GM10248 (cell line): Measurements from ENCODE around the gene CDH22.

Experiments used
- CTCF ChIA-PET: fragments of 300-600 bp; sonication (Branson Sonifier 250); formaldehyde crosslinking; extraction: SDS; loops from one replicate; lab custom pipeline; 2021; ENCODE audit warnings: antibody characterized with exemption; lab: Yijun Ruan, JAX
- POLR2A ChIA-PET: fragments of 350-650 bp; sonication (Branson Sonifier 250); formaldehyde crosslinking; extraction: SDS; loops from one replicate; lab custom pipeline; 2020; ENCODE audit warnings: antibody characterized with exemption; lab: Yijun Ruan, JAX
- DNase-seq: peaks from one replicate; pipeline ENCODE4 v3.0.0; 2012; ENCODE audit errors: extremely low spot score
- TF ChIP-seq, protein P1 (sequence below): IDR thresholded peaks from 2 replicates; pipeline ENCODE4 v1.5.1; 2012; ENCODE audit warnings: mild to moderate bottlenecking, low read depth; ENCODE audit errors: extremely low read depth, missing control alignments, control extremely low read depth

CDH22 gene

GRCh38 chr20:46229478-46230105 is 78.7 kb downstream of the CDH22 start:
- no peak for DNase-seq
- ChIA-PET CTCF (interaction anchor here (1.1 to 1.6 kb wide), 4 partner anchors 9 to 209 kb away, joined by 3 to 4 read pairs (median 4); no protein-coding TSS in a partner anchor), POLR2A (no interaction called here)
- TF ChIP-seq, protein P1, sequence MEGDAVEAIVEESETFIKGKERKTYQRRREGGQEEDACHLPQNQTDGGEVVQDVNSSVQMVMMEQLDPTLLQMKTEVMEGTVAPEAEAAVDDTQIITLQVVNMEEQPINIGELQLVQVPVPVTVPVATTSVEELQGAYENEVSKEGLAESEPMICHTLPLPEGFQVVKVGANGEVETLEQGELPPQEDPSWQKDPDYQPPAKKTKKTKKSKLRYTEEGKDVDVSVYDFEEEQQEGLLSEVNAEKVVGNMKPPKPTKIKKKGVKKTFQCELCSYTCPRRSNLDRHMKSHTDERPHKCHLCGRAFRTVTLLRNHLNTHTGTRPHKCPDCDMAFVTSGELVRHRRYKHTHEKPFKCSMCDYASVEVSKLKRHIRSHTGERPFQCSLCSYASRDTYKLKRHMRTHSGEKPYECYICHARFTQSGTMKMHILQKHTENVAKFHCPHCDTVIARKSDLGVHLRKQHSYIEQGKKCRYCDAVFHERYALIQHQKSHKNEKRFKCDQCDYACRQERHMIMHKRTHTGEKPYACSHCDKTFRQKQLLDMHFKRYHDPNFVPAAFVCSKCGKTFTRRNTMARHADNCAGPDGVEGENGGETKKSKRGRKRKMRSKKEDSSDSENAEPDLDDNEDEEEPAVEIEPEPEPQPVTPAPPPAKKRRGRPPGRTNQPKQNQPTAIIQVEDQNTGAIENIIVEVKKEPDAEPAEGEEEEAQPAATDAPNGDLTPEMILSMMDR = no peak

- ChIA-PET POLR2A (no interaction called here), CTCF (no interaction called here)
- DNase-seq = no peak
- TF ChIP-seq, protein P1 = no peak
Measured at GRCh38 chr20:46228670-46229069, 79.6 kb downstream of the CDH22 start.

GRCh38 chr20:46227272-46227767 is 81.0 kb downstream of the CDH22 start:
- ChIA-PET CTCF (no interaction called here), POLR2A (no interaction called here)
- no peak for DNase-seq
- TF ChIP-seq, protein P1 = no peak

DNA sequence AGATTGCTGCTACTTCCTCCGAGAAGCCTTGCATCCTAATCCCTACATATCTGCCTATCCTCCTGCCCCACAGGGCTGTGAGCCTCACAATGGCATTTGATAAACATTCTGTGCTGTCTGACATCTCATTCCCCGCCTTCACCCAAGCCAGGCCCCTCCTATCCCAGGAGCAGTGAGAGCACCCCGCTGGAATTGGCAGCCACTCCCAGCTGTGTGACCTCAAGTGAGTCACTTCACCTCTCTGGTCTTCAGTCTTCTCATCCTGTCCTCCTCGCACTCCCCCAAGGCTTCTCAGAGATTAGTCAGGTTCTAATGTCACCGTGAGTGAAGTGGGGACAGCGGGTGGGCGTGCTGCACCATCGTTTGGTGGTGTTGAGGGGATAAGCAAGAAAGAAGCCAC is 81.7 kb downstream of the CDH22 start:
- TF ChIP-seq, protein P1 = no peak
- CTCF ChIA-PET = no interaction called here
- POLR2A ChIA-PET = no interaction called here
- no peak for DNase-seq

GRCh38 chr20:46222521-46223007 is 85.7 kb downstream of the CDH22 start:
- ChIA-PET POLR2A (interaction anchor here (0.5 kb wide), 1 partner anchor 110 kb away, joined by 5 read pairs; no protein-coding TSS in a partner anchor), CTCF (no interaction called here)
- TF ChIP-seq, protein P1 = no peak
- DNase-seq = no peak

- POLR2A ChIA-PET = no interaction called here
- no peak for DNase-seq
- CTCF ChIA-PET = interaction anchor here (0.9 to 1.7 kb wide), 2 partner anchors 9 to 21 kb away, joined by 3 to 5 read pairs; no protein-coding TSS in a partner anchor
- TF ChIP-seq, protein P1 = no peak
Measured at GRCh38 chr20:46221256-46221833, 87.0 kb downstream of the CDH22 start.
